ENCODE results near the gene SLC4A5. TPM values are rescaled to one million over a fixed set of nuclear protein-coding genes. Genes with fewer than 3 reads are reported as not detected.

SLC4A5 gene
- total and polyA plus RNA-seq, 11 donors, result 0.36 to 4.1 (median 1.6) TPM

- Histone ChIP-seq H3K4me3 (no peak overlapping the region), H3K4me1 (peaks cover 0 to 7% (median 0%) of the 10 kb centered on the region in 12 donors), H3K27ac (no peak overlapping the region), H3K27me3 (no peaks in the 10 kb centered on the region), H3K36me3 (peaks cover 0 to 4% (median 0%) of the 10 kb centered on the region in 9 donors), H3K9me3 (no peaks in the 10 kb centered on the region)
- no peak for DNase-seq
- intact Hi-C loops (cut with DNase I), result no loop called here
- peak in 1 of 4 donors; percentile 14 for ATAC-seq
- TF ChIP-seq POLR2A (IDR thresholded peaks at IDR 0.05), result no peak
- TF ChIP-seq, protein P1, sequence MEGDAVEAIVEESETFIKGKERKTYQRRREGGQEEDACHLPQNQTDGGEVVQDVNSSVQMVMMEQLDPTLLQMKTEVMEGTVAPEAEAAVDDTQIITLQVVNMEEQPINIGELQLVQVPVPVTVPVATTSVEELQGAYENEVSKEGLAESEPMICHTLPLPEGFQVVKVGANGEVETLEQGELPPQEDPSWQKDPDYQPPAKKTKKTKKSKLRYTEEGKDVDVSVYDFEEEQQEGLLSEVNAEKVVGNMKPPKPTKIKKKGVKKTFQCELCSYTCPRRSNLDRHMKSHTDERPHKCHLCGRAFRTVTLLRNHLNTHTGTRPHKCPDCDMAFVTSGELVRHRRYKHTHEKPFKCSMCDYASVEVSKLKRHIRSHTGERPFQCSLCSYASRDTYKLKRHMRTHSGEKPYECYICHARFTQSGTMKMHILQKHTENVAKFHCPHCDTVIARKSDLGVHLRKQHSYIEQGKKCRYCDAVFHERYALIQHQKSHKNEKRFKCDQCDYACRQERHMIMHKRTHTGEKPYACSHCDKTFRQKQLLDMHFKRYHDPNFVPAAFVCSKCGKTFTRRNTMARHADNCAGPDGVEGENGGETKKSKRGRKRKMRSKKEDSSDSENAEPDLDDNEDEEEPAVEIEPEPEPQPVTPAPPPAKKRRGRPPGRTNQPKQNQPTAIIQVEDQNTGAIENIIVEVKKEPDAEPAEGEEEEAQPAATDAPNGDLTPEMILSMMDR (IDR thresholded peaks at IDR 0.05), result no peak
- 69 to 83% (median 77%) methylated on average over 10 of the region's 10 CpGs for WGBS, 4 donors
Observed at GRCh38 chr2:74281141-74281975, 61.9 kb downstream of the SLC4A5 start.

GRCh38 chr2:74278694-74279093 is 64.5 kb downstream of the SLC4A5 start:
- no peak for TF ChIP-seq POLR2A (IDR thresholded peaks at IDR 0.05)
- TF ChIP-seq, protein P1 (IDR thresholded peaks at IDR 0.05), result no peak
- peaks cover 0 to 7% (median 0%) of the 10 kb centered on the region in 12 donors for H3K4me1 ChIP-seq
- no peaks in the 10 kb centered on the region for H3K9me3 ChIP-seq
- DNase-seq, result no peak
- 90 to 97% (median 96%) methylated on average over 4 of the region's 4 CpGs for WGBS, 4 donors
- intact Hi-C loops (cut with DNase I), result loop anchor here in 1 of 10 donors (10.0 kb wide), 1 partner anchor 116 kb away; no protein-coding TSS in a partner anchor
- H3K27ac ChIP-seq, result no peak overlapping the region
- ATAC-seq, result no peak
- no peaks in the 10 kb centered on the region for H3K36me3 ChIP-seq
- H3K4me3 ChIP-seq, result no peak overlapping the region
- H3K27me3 ChIP-seq, result no peaks in the 10 kb centered on the region

- H3K9me3 ChIP-seq, result no peaks in the 10 kb centered on the region
- intact Hi-C loops (cut with DNase I), result loop anchor here in 1 of 10 donors (10.0 kb wide), 1 partner anchor 117 kb away; no protein-coding TSS in a partner anchor
- DNase-seq (no peak), ATAC-seq (peak in 3 of 4 donors; percentile 39 to 66 (median 55))
- TF ChIP-seq POLR2A (IDR thresholded peaks at IDR 0.05), result no peak
- TF ChIP-seq, protein P1 (IDR thresholded peaks at IDR 0.05), result no peak
- no peaks in the 10 kb centered on the region for H3K36me3 ChIP-seq
- 12 to 32% (median 23%) methylated on average over 2 of the region's 2 CpGs for WGBS, 4 donors
- H3K4me3 ChIP-seq, result no peak overlapping the region
- no peaks in the 10 kb centered on the region for H3K27me3 ChIP-seq
- peaks cover 0 to 7% (median 0%) of the 10 kb centered on the region in 12 donors for H3K4me1 ChIP-seq
- H3K27ac ChIP-seq, result no peak overlapping the region
Observed at GRCh38 chr2:74278176-74278575, 65.0 kb downstream of the SLC4A5 start.

DNA sequence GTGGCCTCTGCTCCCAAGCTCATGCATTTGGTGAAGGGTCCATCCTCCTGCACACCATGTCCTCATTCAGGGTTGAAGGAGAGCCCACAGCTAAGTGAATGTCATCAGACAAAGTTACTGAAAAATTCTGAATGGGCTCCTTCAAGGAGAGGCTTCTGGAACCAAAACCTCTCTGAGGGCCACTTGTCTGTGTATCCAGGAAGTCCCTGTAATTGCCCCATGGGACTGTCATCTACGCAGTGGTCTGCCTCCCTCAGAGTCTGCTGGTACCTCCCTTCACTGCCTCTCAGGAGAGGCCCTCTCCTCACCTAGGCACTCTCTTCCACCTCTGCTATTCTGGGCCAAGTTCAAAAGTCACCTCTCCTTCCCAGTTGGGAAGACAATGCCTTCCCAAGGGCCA is 68.0 kb downstream of the SLC4A5 start:
- no peak for TF ChIP-seq POLR2A (IDR thresholded peaks at IDR 0.05)
- ATAC-seq (no peak), DNase-seq (no peak)
- Histone ChIP-seq H3K36me3 (no peaks in the 10 kb centered on the region), H3K4me1 (peaks cover 0 to 5% (median 0%) of the 10 kb centered on the region in 12 donors), H3K27me3 (no peaks in the 10 kb centered on the region), H3K4me3 (no peak overlapping the region), H3K27ac (no peak overlapping the region), H3K9me3 (no peaks in the 10 kb centered on the region)
- intact Hi-C loops (cut with DNase I), result loop anchor here in 1 of 10 donors (10.0 kb wide), 1 partner anchor 120 kb away; no protein-coding TSS in a partner anchor
- 65 to 75% (median 68%) methylated on average over 1 of the region's 1 CpG for WGBS, 4 donors

Measured in heart left ventricle (tissue), 16 donors.